Neural cell (in vitro differentiated cells): ENCODE measurements around the gene CLIP4. TPM values are rescaled to one million over a fixed set of nuclear protein-coding genes. Genes with fewer than 3 reads are reported as not detected.

Source experiments
- H2AFZ ChIP-seq: fragments of 200-600, 300-800 bp; sonication (generic), shearing (Covaris generic); 2 replicates; pipeline ENCODE4 v1.6.0; 2014; ENCODE audit warnings: low read depth, mild to moderate bottlenecking, antibody characterized with exemption, low read length, moderate library complexity
- H3F3A ChIP-seq: fragments of 200-600 bp; shearing (Covaris generic); 2 replicates; pipeline ENCODE4 v1.6.1; 2016; ENCODE audit warnings: mild to moderate bottlenecking, moderate library complexity, mixed read lengths, antibody characterized with exemption, low read length; ENCODE audit not compliant: insufficient read depth, poor library complexity, severe bottlenecking
- H3K27ac ChIP-seq: fragments of 200-600, 300-800 bp; sonication (generic), shearing (Covaris generic); 2 replicates; pipeline ENCODE4 v1.5.1; 2014; ENCODE audit warnings: mild to moderate bottlenecking, low read length, moderate library complexity
- H3K27me3 ChIP-seq: fragments of 300-800, 200-600 bp; sonication (generic), shearing (Covaris generic); 2 replicates; pipeline ENCODE4 v1.6.0; 2014; ENCODE audit warnings: mild to moderate bottlenecking, low read depth, low read length, moderate library complexity; ENCODE audit not compliant: insufficient read depth
- H3K36me3 ChIP-seq: fragments of 300-800, 200-600 bp; sonication (generic), shearing (Covaris generic); 2 replicates; pipeline ENCODE4 v1.5.1; 2014; ENCODE audit warnings: mild to moderate bottlenecking, antibody characterized with exemption, low read length, moderate library complexity; ENCODE audit not compliant: insufficient read depth
- H3K4me2 ChIP-seq: fragments of 300-800, 200-600 bp; sonication (generic), shearing (Covaris generic); 2 replicates; pipeline ENCODE4 v1.6.0; 2014; ENCODE audit warnings: mild to moderate bottlenecking, low read length
- H3K4me3 ChIP-seq: fragments of 300-800, 200-600 bp; sonication (generic), shearing (Covaris generic); 2 replicates; pipeline ENCODE4 v1.5.1; 2014; ENCODE audit warnings: mild to moderate bottlenecking, low read length, moderate library complexity
- H3K79me2 ChIP-seq: fragments of 200-600 bp; shearing (Covaris generic); replicated peaks from 2 replicates; pipeline ENCODE4 v1.6.0; 2014; ENCODE audit warnings: mild to moderate bottlenecking, low read length, moderate library complexity; ENCODE audit not compliant: insufficient read depth
- H3K9ac ChIP-seq: fragments of 300-800, 200-600 bp; sonication (generic), shearing (Covaris generic); 2 replicates; pipeline ENCODE4 v1.6.1; 2016; ENCODE audit warnings: mild to moderate bottlenecking, low read length, mixed read lengths
- H3K9me2 ChIP-seq: fragments of 200-600 bp; shearing (Covaris generic); 2 replicates; pipeline ENCODE4 v1.6.1; 2016; ENCODE audit warnings: mild to moderate bottlenecking, low read length, mixed read lengths; ENCODE audit not compliant: insufficient read depth
- H3K9me3 ChIP-seq: fragments of 200-600, 300-800 bp; sonication (generic), shearing (Covaris generic); 2 replicates; pipeline ENCODE4 v1.6.1; 2016; ENCODE audit warnings: mild to moderate bottlenecking, mixed run types, low read length, moderate library complexity, mixed read lengths
- H4K20me1 ChIP-seq: fragments of 200-600 bp; shearing (Covaris generic); 2 replicates; pipeline ENCODE4 v1.6.1; 2016; ENCODE audit warnings: mild to moderate bottlenecking, mixed run types; ENCODE audit not compliant: insufficient read depth
- CTCF ChIP-seq: fragments of 450-650 bp; IDR thresholded peaks from 2 replicates; pipeline ENCODE4 v1.5.1; 2014; ENCODE audit warnings: antibody characterized with exemption, mild to moderate bottlenecking, moderate library complexity; ENCODE audit not compliant: poor library complexity, severe bottlenecking
- EP300 ChIP-seq: fragments of 450-650 bp; conservative IDR thresholded peaks from 2 replicates; pipeline ENCODE4 v1.6.1; 2014; ENCODE audit warnings: antibody characterized with exemption, mild to moderate bottlenecking, moderate library complexity; ENCODE audit not compliant: poor library complexity, severe bottlenecking
- EZH2 ChIP-seq: fragments of 200-600, 300-800 bp; shearing (Covaris generic), sonication (generic); IDR thresholded peaks from 2 replicates; pipeline ENCODE4 v1.6.1; 2014; ENCODE audit warnings: antibody characterized with exemption, low read length, borderline replicate concordance, mild to moderate bottlenecking; ENCODE audit not compliant: insufficient read depth, poor library complexity, severe bottlenecking
- MXI1 ChIP-seq: fragments of 450-650 bp; conservative IDR thresholded peaks from 2 replicates; pipeline ENCODE4 v1.6.1; 2014; ENCODE audit warnings: antibody characterized with exemption, mild to moderate bottlenecking; ENCODE audit not compliant: poor library complexity, severe bottlenecking
- POLR2AphosphoS5 ChIP-seq: IDR thresholded peaks from 2 replicates; pipeline ENCODE4 v1.6.1; 2012
- RAD21 ChIP-seq: fragments of 450-650 bp; conservative IDR thresholded peaks from 2 replicates; pipeline ENCODE4 v1.6.1; 2014; ENCODE audit warnings: antibody characterized with exemption, mild to moderate bottlenecking, moderate library complexity
- SMC3 ChIP-seq: fragments of 450-650 bp; conservative IDR thresholded peaks from 2 replicates; pipeline ENCODE4 v1.6.1; 2014; ENCODE audit warnings: antibody characterized with exemption, mild to moderate bottlenecking, moderate library complexity; ENCODE audit not compliant: poor library complexity
- TAF1 ChIP-seq: IDR thresholded peaks from 2 replicates; pipeline ENCODE4 v1.6.1; 2012; ENCODE audit warnings: low read depth
- polyA plus RNA-seq: library from polyadenylated mRNA; depleted of rRNA; stranded (reverse); fragments of >200 nt; gene quantifications from 2 replicates; pipeline ENCODE4 v1.2.3, GENCODE V29; 2014
- TF ChIP-seq, protein P1 (sequence below): IDR thresholded peaks from 2 replicates; pipeline ENCODE4 v1.6.1; 2012; ENCODE audit warnings: borderline replicate concordance

Gene CLIP4
- polyA plus RNA-seq, 1 donor from 2014 or later = 10.2 TPM

DNA sequence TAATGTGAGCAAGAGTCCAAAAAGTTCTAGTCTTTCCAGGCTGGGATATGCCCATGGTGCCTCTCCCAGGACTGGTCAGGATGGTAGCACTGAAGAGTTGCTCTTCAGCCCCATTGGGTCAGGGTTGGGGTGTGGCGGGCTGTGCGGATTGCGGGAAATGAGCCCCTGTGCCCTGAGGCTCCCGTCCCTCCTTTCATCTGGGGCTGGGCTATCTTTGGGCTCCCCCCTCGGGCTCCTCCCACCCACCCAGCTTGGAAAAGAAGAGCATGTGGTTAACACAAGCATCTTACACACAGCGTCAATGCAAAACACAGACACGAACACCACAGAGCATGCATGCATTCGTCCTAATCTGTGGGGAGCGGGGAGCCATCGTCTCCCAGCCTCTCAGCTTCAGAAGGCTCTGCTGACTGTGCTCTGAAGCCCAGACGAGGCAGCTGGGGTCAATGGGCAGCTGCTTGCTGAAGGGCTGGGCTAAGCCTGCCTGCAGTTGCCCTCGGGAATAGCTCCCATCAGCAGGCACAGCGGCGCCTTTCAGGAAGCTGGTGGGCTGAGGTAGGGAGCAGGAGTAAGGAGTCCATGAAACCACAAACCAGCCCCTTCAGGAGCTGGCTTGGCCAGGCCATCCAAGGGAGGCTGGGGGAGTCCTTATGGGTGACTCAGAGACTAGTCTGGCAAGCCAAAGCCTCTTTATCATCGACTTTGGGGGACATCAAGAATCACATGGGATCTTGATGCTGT, 112.9 kb downstream of the CLIP4 start:
- no peak for TF ChIP-seq EZH2
- no peak for TF ChIP-seq RAD21
- no peak for TF ChIP-seq EP300
- TF ChIP-seq MXI1 = no peak
- TF ChIP-seq, protein P1, sequence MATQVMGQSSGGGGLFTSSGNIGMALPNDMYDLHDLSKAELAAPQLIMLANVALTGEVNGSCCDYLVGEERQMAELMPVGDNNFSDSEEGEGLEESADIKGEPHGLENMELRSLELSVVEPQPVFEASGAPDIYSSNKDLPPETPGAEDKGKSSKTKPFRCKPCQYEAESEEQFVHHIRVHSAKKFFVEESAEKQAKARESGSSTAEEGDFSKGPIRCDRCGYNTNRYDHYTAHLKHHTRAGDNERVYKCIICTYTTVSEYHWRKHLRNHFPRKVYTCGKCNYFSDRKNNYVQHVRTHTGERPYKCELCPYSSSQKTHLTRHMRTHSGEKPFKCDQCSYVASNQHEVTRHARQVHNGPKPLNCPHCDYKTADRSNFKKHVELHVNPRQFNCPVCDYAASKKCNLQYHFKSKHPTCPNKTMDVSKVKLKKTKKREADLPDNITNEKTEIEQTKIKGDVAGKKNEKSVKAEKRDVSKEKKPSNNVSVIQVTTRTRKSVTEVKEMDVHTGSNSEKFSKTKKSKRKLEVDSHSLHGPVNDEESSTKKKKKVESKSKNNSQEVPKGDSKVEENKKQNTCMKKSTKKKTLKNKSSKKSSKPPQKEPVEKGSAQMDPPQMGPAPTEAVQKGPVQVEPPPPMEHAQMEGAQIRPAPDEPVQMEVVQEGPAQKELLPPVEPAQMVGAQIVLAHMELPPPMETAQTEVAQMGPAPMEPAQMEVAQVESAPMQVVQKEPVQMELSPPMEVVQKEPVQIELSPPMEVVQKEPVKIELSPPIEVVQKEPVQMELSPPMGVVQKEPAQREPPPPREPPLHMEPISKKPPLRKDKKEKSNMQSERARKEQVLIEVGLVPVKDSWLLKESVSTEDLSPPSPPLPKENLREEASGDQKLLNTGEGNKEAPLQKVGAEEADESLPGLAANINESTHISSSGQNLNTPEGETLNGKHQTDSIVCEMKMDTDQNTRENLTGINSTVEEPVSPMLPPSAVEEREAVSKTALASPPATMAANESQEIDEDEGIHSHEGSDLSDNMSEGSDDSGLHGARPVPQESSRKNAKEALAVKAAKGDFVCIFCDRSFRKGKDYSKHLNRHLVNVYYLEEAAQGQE = no peak
- TF ChIP-seq TAF1 = no peak
- Histone ChIP-seq H3K4me3 (no peak overlapping the region), H3K4me2 (no peak overlapping the region)

GRCh38 chr2:29228947-29229346, 113.7 kb downstream of the CLIP4 start:
- no peaks in the 10 kb centered on the region for H3K9me2 ChIP-seq
- H3K27me3 ChIP-seq = no peaks in the 10 kb centered on the region
- no peaks in the 10 kb centered on the region for H3K36me3 ChIP-seq
- H3K9me3 ChIP-seq = no peaks in the 10 kb centered on the region
- no peaks in the 10 kb centered on the region for H3F3A ChIP-seq
- H4K20me1 ChIP-seq = no peaks in the 10 kb centered on the region
- TF ChIP-seq TAF1 (no peak), CTCF (no peak), POLR2AphosphoS5 (no peak), RAD21 (no peak), EP300 (no peak), MXI1 (no peak), EZH2 (no peak), SMC3 (no peak)
- TF ChIP-seq, protein P1 = no peak
- no peak overlapping the region for H3K9ac ChIP-seq
- H3K79me2 ChIP-seq = no peaks in the 10 kb centered on the region
- H3K27ac ChIP-seq = no peak overlapping the region
- no peak overlapping the region for H2AFZ ChIP-seq
- no peak overlapping the region for H3K4me3 ChIP-seq
- no peak overlapping the region for H3K4me2 ChIP-seq

More for the DNA sequence above, 112.9 kb downstream of the CLIP4 start:
- Histone ChIP-seq H3K9me2 (no peaks in the 10 kb centered on the region), H3K36me3 (no peaks in the 10 kb centered on the region), H3K27me3 (no peaks in the 10 kb centered on the region), H3K79me2 (no peaks in the 10 kb centered on the region), H2AFZ (no peak overlapping the region), H3K9me3 (no peaks in the 10 kb centered on the region), H3K9ac (no peak overlapping the region), H3F3A (no peaks in the 10 kb centered on the region), H4K20me1 (no peaks in the 10 kb centered on the region), H3K27ac (no peak overlapping the region)
